ENCODE data around the gene DCAF6. TPM values are rescaled to one million over a fixed set of nuclear protein-coding genes. Genes with fewer than 3 reads are reported as not detected.
A peak's percentile ranks its signal among the peaks of the same experiment; 100 is the strongest.

DCAF6 gene
- total RNA-seq, 2 donors from 2014 or later: 21.4 to 32.3 TPM

DNA sequence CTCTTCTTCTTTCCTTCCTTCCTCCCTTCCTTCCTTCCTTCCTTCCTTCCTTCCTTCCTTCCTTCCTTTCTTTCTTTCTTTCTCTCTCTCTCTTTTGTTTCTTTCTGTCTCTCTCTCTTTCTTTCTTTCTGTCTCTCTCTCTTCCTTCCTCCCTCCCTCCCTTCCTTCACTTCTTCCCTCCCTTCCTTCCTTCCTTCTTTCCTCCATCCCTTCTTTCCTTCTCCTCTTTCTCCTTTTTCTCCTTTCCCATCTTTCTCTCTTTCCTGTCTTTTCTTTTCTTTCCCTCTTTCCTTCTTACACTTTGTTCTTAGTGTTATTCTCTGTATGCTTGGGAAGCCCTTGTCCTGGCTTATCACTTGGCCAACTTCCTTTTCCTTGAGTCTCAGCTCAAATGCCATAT lies 72.8 kb downstream of the DCAF6 start:
- Mint-ChIP-seq H3K4me3 (no peak overlapping the region), H3K27me3 (ENCODE audit: insufficient read depth) (no peaks in the 10 kb centered on the region), H3K4me1 (no peaks in the 10 kb centered on the region), H3K9me3 (no peaks in the 10 kb centered on the region), H3K36me3 (ENCODE audit: low read depth) (peaks cover 32% of the 10 kb centered on the region), H3K27ac (no peak overlapping the region)
- H3K9ac ChIP-seq (ENCODE audit: extremely low read depth, low read length, poor library complexity, severe bottlenecking): no peak overlapping the region
- no peaks in the 10 kb centered on the region for H3K27me3 ChIP-seq (ENCODE audit: control insufficient read depth, insufficient read depth, low read length, poor library complexity, severe bottlenecking)
- no peaks in the 10 kb centered on the region for H3K4me1 ChIP-seq (ENCODE audit: control insufficient read depth, insufficient read depth, low read length)
- no peak for DNase-seq
- TF ChIP-seq, protein P1, sequence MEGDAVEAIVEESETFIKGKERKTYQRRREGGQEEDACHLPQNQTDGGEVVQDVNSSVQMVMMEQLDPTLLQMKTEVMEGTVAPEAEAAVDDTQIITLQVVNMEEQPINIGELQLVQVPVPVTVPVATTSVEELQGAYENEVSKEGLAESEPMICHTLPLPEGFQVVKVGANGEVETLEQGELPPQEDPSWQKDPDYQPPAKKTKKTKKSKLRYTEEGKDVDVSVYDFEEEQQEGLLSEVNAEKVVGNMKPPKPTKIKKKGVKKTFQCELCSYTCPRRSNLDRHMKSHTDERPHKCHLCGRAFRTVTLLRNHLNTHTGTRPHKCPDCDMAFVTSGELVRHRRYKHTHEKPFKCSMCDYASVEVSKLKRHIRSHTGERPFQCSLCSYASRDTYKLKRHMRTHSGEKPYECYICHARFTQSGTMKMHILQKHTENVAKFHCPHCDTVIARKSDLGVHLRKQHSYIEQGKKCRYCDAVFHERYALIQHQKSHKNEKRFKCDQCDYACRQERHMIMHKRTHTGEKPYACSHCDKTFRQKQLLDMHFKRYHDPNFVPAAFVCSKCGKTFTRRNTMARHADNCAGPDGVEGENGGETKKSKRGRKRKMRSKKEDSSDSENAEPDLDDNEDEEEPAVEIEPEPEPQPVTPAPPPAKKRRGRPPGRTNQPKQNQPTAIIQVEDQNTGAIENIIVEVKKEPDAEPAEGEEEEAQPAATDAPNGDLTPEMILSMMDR (conservative IDR thresholded peaks at IDR 0.05): no peak
- no peak overlapping the region for H3K4me3 ChIP-seq (ENCODE audit: low read length)
- peaks cover 71% of the 10 kb centered on the region for H3K36me3 ChIP-seq (ENCODE audit: control insufficient read depth, insufficient read depth, low read length)
- H3K27ac ChIP-seq (ENCODE audit: low read depth, low read length): no peak overlapping the region
- no peaks in the 10 kb centered on the region for H3K9me3 ChIP-seq (ENCODE audit: control insufficient read depth, low read length)

DNA sequence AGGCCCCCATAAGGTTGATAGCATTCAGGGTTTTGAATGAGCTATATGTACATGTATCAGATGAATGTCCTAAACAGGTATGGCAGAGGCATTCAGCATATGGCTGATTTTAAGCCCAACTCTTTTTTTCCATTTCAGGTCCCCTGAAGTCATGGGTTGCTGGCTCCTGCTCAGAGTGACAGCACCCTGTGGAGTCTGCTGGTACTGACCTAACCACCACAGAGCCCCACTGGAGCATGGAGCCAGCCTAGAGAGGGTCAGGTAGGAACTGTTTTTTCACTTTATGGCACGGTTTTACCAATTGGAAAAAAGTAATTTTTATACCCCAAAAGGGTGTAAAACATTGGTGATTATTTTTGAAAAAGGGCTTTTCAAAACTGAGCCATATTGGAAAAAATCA lies 82.9 kb downstream of the DCAF6 start:
- 90 to 100% methylated on average over 1 of the region's 1 CpG for WGBS, 2 experiments (ENCODE audit: insufficient coverage in 1 of 2, insufficient read length in 1 of 2)
- H3K27me3 Mint-ChIP-seq (ENCODE audit: insufficient read depth): no peaks in the 10 kb centered on the region
- peak; percentile 55 for DNase-seq
- H3K27ac Mint-ChIP-seq: no peak overlapping the region
- H3K4me3 Mint-ChIP-seq: no peak overlapping the region
- peaks cover 4% of the 10 kb centered on the region for H3K4me1 Mint-ChIP-seq
- H3K9me3 Mint-ChIP-seq: no peaks in the 10 kb centered on the region
- Histone ChIP-seq H3K4me1 (ENCODE audit: control insufficient read depth, insufficient read depth, low read length) (peaks cover 6% of the 10 kb centered on the region), H3K4me3 (ENCODE audit: low read length) (no peak overlapping the region), H3K9ac (ENCODE audit: extremely low read depth, low read length, poor library complexity, severe bottlenecking) (no peak overlapping the region), H3K36me3 (ENCODE audit: control insufficient read depth, insufficient read depth, low read length) (peaks cover 50% of the 10 kb centered on the region), H3K27me3 (ENCODE audit: control insufficient read depth, insufficient read depth, low read length, poor library complexity, severe bottlenecking) (no peaks in the 10 kb centered on the region), H3K27ac (ENCODE audit: low read depth, low read length) (no peak overlapping the region), H3K9me3 (ENCODE audit: control insufficient read depth, low read length) (no peaks in the 10 kb centered on the region)
- H3K36me3 Mint-ChIP-seq (ENCODE audit: low read depth): peaks cover 31% of the 10 kb centered on the region
- TF ChIP-seq, protein P1 (conservative IDR thresholded peaks at IDR 0.05): peak; percentile 43

DNA sequence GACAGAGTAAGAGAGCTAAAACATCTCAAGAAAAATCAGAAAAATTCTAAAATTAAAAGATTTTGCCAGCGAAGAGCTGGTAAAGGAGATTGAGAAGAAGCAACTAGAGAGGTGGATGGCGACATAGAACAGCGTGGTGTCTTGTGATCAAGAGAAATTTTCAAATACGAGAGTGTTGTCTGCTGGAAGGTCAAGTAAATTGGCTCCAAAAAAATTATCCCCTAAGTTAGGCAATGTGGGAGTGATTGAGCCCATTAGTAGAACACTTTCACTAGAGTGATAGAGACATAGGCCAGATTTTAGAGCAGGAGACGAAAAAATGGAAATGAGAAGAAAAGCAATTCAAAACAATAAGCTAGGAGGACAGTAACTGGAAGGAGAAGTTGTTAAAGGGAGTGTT lies 94.7 kb downstream of the DCAF6 start:
- Histone ChIP-seq H3K9ac (ENCODE audit: extremely low read depth, low read length, poor library complexity, severe bottlenecking) (no peak overlapping the region), H3K4me1 (ENCODE audit: control insufficient read depth, insufficient read depth, low read length) (no peaks in the 10 kb centered on the region), H3K36me3 (ENCODE audit: control insufficient read depth, insufficient read depth, low read length) (peaks cover 66% of the 10 kb centered on the region), H3K4me3 (ENCODE audit: low read length) (no peak overlapping the region), H3K27ac (ENCODE audit: low read depth, low read length) (no peak overlapping the region), H3K9me3 (ENCODE audit: control insufficient read depth, low read length) (no peaks in the 10 kb centered on the region), H3K27me3 (ENCODE audit: control insufficient read depth, insufficient read depth, low read length, poor library complexity, severe bottlenecking) (no peaks in the 10 kb centered on the region)
- H3K4me1 Mint-ChIP-seq: no peaks in the 10 kb centered on the region
- H3K36me3 Mint-ChIP-seq (ENCODE audit: low read depth): peaks cover 11% of the 10 kb centered on the region
- 95 to 100% methylated on average over 5 of the region's 5 CpGs for WGBS, 2 experiments (ENCODE audit: insufficient coverage in 1 of 2, insufficient read length in 1 of 2)
- H3K4me3 Mint-ChIP-seq: no peak overlapping the region
- no peaks in the 10 kb centered on the region for H3K9me3 Mint-ChIP-seq
- TF ChIP-seq, protein P1 (conservative IDR thresholded peaks at IDR 0.05): no peak
- no peak for DNase-seq
- no peak overlapping the region for H3K27ac Mint-ChIP-seq
- H3K27me3 Mint-ChIP-seq (ENCODE audit: insufficient read depth): no peaks in the 10 kb centered on the region

All from endodermal cell (in vitro differentiated cells).